Measurements from ENCODE around the gene TSN. TPM values are rescaled to one million over a fixed set of nuclear protein-coding genes. Genes with fewer than 3 reads are reported as not detected.

Gene TSN
- total RNA-seq, 1 donor from 2014 or later, result 86.9 TPM

DNA sequence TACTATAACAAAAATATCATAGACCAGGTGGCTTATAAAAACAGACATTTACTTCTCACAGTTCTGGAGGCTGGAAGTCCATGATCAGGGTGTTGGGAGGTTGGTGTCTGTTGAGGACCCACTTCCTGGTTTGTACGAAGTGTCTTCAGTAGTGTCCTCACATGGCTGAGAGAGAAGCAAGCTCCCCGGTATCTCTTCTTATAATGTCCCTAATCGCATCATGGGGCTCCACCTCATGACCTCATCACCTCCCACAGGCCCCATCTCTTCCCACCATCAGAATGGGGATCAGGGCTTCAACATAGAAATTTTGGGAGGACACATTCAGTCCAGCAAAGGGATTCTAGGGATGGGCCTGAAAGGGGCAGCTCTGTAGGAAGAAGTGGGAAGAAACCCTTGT lies 14.0 kb upstream of the TSN start:
- no peak overlapping the region for H3K4me3 Mint-ChIP-seq

DNA sequence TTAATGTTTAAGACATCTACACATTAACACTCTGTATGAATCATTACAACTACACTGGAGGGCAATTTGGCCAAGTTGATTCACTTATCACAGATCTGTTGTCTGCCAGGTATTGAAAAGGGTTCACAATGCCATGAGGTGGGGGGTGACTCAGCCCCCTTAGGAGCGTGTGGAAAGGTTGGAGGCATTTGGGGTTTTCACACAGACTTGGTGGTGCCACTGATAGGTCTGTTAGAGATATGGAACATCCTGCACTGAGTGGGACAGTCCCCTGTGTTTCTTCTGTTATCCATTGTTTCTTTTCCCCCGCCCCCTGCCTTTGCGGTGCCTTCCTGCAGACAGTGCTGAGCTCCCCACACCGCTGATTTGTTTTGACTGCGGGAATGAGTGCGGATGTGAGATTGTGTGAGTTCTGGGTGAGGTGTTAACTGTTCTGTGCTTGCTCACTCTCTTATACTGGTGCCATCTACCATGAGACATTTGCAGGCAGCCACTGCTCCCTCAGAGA lies 9.3 kb upstream of the TSN start:
- H3K4me3 Mint-ChIP-seq, result no peak overlapping the region
- no peak for DNase-seq (ENCODE audit: low spot score)

More for the DNA sequence above, 14.0 kb upstream of the TSN start:
- H3K36me3 ChIP-seq, result no peaks in the 10 kb centered on the region
- peaks cover 10% of the 10 kb centered on the region for H3F3A ChIP-seq (ENCODE audit: low read depth)
- peaks cover 3% of the 10 kb centered on the region for H3K9me3 Mint-ChIP-seq
- H3K79me2 ChIP-seq (ENCODE audit: low read depth), result peaks cover 2% of the 10 kb centered on the region
- H3K27me3 ChIP-seq, result no peaks in the 10 kb centered on the region
- H3K9me3 ChIP-seq (ENCODE audit: low read depth), result no peaks in the 10 kb centered on the region
- no peak overlapping the region for H3K27ac Mint-ChIP-seq
- H3K27me3 Mint-ChIP-seq (ENCODE audit: insufficient read depth, low read depth), result peaks cover 7% of the 10 kb centered on the region
- no peaks in the 10 kb centered on the region for H3K36me3 Mint-ChIP-seq
- H2AFZ ChIP-seq (replicated peaks), result no peak overlapping the region
- peaks cover under 1% of the 10 kb centered on the region for H4K20me1 ChIP-seq (ENCODE audit: low read depth)
- H3K4me3 ChIP-seq, result no peak overlapping the region
- no peaks in the 10 kb centered on the region for H3K4me1 ChIP-seq
- H3K4me2 ChIP-seq, result no peak overlapping the region
- H3K27ac ChIP-seq, result no peak overlapping the region
- no peak for TF ChIP-seq EZH2 (IDR thresholded peaks at IDR 0.05)
- TF ChIP-seq, protein P1, sequence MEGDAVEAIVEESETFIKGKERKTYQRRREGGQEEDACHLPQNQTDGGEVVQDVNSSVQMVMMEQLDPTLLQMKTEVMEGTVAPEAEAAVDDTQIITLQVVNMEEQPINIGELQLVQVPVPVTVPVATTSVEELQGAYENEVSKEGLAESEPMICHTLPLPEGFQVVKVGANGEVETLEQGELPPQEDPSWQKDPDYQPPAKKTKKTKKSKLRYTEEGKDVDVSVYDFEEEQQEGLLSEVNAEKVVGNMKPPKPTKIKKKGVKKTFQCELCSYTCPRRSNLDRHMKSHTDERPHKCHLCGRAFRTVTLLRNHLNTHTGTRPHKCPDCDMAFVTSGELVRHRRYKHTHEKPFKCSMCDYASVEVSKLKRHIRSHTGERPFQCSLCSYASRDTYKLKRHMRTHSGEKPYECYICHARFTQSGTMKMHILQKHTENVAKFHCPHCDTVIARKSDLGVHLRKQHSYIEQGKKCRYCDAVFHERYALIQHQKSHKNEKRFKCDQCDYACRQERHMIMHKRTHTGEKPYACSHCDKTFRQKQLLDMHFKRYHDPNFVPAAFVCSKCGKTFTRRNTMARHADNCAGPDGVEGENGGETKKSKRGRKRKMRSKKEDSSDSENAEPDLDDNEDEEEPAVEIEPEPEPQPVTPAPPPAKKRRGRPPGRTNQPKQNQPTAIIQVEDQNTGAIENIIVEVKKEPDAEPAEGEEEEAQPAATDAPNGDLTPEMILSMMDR (IDR thresholded peaks at IDR 0.05), result no peak
- DNase-seq (ENCODE audit: low spot score), result no peak
- H3K4me1 Mint-ChIP-seq, result peaks cover 2% of the 10 kb centered on the region
- no peak overlapping the region for H3K9ac ChIP-seq

DNA sequence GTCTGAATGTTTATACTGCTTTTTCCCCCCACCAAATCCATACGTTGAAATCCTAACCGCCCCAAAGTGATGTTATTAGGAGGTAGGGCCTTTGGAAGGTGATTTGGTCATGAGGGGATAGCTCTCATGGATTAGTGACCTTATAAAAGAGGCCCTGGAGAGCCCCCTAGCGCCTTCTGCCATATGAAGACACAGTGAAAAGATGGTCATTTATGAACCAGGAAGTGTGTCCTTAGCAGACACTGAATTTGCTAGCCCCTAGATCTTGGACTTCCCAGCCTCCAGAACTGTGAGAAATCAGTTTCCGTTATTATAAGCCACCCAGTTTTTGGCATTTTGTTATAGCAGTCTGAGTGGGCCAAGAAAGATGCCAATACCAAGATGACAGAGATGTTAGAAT lies 7.2 kb upstream of the TSN start:
- Mint-ChIP-seq H3K27me3 (ENCODE audit: insufficient read depth, low read depth) (peaks cover 4% of the 10 kb centered on the region), H3K4me1 (no peaks in the 10 kb centered on the region), H3K4me3 (no peak overlapping the region), H3K9me3 (peaks cover 3% of the 10 kb centered on the region), H3K36me3 (no peaks in the 10 kb centered on the region), H3K27ac (no peak overlapping the region)
- H4K20me1 ChIP-seq (ENCODE audit: low read depth), result no peaks in the 10 kb centered on the region
- H3K9ac ChIP-seq, result no peak overlapping the region
- H3K4me3 ChIP-seq, result no peak overlapping the region
- H3K4me1 ChIP-seq, result no peaks in the 10 kb centered on the region
- no peak overlapping the region for H2AFZ ChIP-seq (replicated peaks)
- no peak overlapping the region for H3K27ac ChIP-seq
- no peaks in the 10 kb centered on the region for H3K27me3 ChIP-seq
- H3K79me2 ChIP-seq (ENCODE audit: low read depth), result no peaks in the 10 kb centered on the region
- no peaks in the 10 kb centered on the region for H3K36me3 ChIP-seq
- TF ChIP-seq, protein P1 (IDR thresholded peaks at IDR 0.05), result peak; percentile 51
- TF ChIP-seq EZH2 (IDR thresholded peaks at IDR 0.05), result no peak
- H3K9me3 ChIP-seq (ENCODE audit: low read depth), result no peaks in the 10 kb centered on the region
- no peak overlapping the region for H3K4me2 ChIP-seq
- DNase-seq (ENCODE audit: low spot score), result peak; percentile 50
- no peaks in the 10 kb centered on the region for H3F3A ChIP-seq (ENCODE audit: low read depth)

More for the DNA sequence above, 9.3 kb upstream of the TSN start:
- no peak overlapping the region for H3K27ac Mint-ChIP-seq
- Histone ChIP-seq H3K27ac (no peak overlapping the region), H3K4me3 (no peak overlapping the region), H3K79me2 (ENCODE audit: low read depth) (no peaks in the 10 kb centered on the region), H3K27me3 (no peaks in the 10 kb centered on the region), H3F3A (ENCODE audit: low read depth) (no peaks in the 10 kb centered on the region), H3K36me3 (no peaks in the 10 kb centered on the region), H3K4me1 (no peaks in the 10 kb centered on the region), H3K9me3 (ENCODE audit: low read depth) (no peaks in the 10 kb centered on the region), H2AFZ (replicated peaks) (no peak overlapping the region), H4K20me1 (ENCODE audit: low read depth) (no peaks in the 10 kb centered on the region), H3K9ac (no peak overlapping the region), H3K4me2 (no peak overlapping the region)
- no peaks in the 10 kb centered on the region for H3K36me3 Mint-ChIP-seq
- peaks cover 3% of the 10 kb centered on the region for H3K9me3 Mint-ChIP-seq
- H3K4me1 Mint-ChIP-seq, result no peaks in the 10 kb centered on the region
- H3K27me3 Mint-ChIP-seq (ENCODE audit: insufficient read depth, low read depth), result peaks cover 5% of the 10 kb centered on the region
- TF ChIP-seq, protein P1 (IDR thresholded peaks at IDR 0.05), result no peak
- no peak for TF ChIP-seq EZH2phosphoT487 (IDR thresholded peaks at IDR 0.05)
- TF ChIP-seq EZH2 (IDR thresholded peaks at IDR 0.05), result no peak

Measured in neural progenitor cell (in vitro differentiated cells).